GM12892 (cell line): ENCODE results near the gene ZGLP1.

Experiments
- POLR2A ChIP-seq: IDR thresholded peaks from 2 replicates; pipeline ENCODE4 v1.6.1; 2011; ENCODE audit warnings: low read depth, low read length, control low read depth
- TAF1 ChIP-seq: IDR thresholded peaks from 2 replicates; pipeline ENCODE4 v1.6.1; 2011; ENCODE audit warnings: low read depth, mild to moderate bottlenecking, control low read depth, low read length, borderline replicate concordance

GRCh38 chr19:10284065-10284959 lies 25.3 kb downstream of the ZGLP1 start:
- TF ChIP-seq POLR2A, result no peak
- TF ChIP-seq TAF1, result no peak
